ENCODE data around the gene MLLT6.
A peak's percentile ranks its signal among the peaks of the same experiment; 100 is the strongest.

The MLLT6 gene

GRCh38 chr17:38743556-38744171 is 38.6 kb downstream of the MLLT6 start:
- DNase-seq (ENCODE audit: low spot score), result no peak

- no peak for DNase-seq (ENCODE audit: low spot score)
Measured at GRCh38 chr17:38745545-38745944, 40.5 kb downstream of the MLLT6 start.

DNA sequence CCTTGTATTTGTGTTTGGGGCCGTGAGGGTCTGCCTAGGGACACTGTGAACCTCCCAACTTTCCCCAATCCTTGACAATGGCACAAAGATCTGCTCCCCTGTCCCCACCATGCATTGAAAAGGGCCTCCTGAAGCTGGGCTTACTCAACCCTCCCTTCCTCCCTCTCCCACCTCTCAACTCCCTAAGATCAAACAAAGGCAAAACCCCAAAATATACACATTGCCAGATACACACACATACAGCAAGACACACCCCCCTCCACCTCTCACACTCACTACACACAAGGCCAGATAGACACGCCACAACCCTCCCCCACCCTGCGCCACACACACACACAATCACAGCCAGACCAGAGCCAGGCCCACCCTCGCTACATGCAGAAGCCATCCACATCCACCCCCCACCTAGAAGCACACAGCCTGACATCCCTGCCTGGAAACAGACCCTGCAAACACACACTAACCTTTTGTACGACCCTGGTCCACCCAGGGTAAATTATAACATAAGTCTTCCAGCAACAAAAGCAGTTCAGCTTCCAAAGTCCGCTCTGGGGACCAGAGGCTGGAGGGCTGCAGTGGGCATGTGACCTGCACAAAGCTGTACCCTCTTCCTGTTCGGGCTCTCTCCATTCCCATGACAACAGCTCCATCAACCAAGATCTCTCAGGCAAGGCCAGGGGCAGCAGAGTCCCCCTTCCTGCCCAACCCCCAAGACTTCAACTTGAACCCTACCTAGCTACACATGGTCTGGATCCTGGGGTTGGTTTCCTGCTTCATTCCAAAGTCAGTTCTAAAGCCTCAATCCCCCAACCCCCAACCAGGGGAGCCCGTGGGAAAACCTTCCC is 41.2 kb downstream of the MLLT6 start:
- no peak for DNase-seq (ENCODE audit: low spot score)

DNA sequence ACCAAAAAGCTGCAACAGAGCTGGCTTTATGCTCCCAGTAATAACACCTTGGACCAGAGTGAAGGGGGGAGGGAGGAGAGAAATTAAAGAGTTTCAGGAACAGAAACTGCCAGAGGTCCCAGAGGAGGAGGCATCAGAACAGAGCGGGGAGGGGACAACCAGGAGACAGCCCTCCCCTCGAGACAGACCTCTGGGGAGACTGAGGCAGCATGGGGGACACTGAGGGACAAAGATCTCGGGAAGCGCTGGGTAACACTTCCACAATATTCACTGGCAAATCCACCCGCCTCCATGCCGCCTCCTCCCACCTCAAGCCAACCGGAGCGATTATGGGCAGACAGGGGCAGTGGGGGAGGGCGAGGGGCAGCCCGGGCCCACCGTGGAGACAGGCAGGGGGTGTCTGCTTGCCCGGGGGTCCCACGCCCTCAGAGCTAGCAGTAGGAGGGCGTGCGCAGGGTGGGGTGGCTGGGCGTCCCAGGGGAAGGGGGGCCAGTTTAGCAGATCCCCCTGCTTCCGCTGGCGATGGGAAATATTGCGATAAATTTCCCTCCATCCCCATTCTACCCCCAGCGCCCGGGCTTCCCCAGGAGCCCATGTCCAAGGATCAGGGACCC is 41.9 kb downstream of the MLLT6 start:
- no peak for DNase-seq (ENCODE audit: low spot score)

GRCh38 chr17:38747463-38748148 is 42.5 kb downstream of the MLLT6 start:
- DNase-seq (ENCODE audit: low spot score), result peak; percentile 51

DNA sequence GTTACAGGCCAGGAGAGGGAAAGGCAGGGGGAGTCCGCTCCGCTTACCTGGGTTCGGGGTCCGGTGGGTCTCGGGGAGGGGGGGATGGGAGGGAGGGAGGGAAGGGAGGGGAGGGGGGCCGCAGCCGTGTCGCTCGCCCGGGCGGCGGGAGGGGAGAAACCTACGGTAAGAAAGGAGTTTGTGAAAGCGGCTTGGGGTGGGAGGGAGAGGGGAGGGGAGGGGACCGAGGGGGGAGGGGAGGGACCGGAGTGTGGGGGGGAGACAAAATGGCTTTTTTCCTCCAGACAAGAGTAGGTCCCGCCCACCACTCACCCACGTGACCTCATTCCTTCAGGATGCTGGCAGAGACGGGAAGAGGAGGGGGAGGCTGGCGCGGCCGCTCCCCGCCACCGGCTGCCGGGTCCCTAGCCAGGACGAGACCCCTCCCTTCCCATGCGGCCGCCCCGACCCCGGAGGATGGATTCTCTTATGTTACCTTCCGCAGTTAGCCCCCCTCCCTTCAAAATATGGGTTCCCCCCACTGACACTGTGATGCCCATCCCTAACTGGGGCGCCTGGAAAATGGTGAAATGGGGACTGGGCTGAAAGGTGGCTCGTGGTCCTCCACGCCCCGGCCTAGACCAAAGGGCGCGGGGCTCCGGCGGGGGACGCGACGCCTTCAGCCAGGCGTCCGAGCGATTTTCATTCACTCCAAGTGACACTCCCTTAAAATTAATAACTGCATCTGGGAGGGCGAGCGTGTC is 43.2 kb downstream of the MLLT6 start, which contains the start of gene PCGF2:
PCGF2 (minus strand) TSS at position 188 of the 743 bp plus-strand sequence. CDS start 7,934 bp downstream, outside the sequence.
- DNase-seq (ENCODE audit: low spot score), result peak; percentile 85

- no peak for DNase-seq (ENCODE audit: low spot score)
Measured at GRCh38 chr17:38748892-38749222, 43.8 kb downstream of the MLLT6 start.

DNA sequence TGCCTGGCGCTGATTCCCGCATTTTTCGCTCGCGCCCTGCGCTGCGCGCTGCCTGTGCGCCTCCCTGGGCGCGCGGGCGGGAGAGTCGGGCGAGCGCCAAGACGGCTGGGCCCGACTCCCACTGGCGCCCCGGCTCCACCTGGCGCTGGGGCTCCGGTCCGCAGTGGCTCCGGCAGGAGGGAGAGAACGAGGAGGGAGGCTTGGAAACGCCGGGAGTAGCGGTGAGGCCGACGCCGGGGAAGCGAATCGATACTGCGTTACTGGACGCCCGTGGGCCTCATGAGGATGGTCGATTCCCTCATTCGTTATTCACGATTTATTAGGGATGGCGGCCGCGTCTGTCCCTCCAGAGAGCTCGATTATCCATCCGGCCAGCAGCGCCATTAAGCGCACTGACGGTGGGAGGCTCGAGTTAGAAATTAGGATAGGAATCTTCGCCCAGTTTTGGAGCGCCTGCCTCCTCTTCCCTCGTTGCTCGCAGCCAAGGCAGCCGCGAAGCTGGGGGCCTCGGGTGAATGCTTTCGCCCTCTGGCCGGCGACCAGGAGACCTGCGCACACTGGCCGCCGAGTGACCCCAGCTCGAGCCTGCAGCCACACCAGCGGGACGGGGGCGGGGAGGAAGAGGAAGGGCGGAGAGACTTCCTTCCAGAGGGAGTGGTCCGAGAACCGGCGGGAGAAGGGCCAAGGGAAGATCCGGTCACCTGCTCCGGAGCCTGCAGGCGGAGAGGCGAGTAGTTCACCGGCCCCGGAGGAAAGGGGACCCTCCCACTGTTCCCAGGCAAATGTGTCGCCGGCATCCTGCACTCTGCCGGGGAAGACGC is 44.4 kb downstream of the MLLT6 start:
- peak; percentile 53 for DNase-seq (ENCODE audit: low spot score)

DNA sequence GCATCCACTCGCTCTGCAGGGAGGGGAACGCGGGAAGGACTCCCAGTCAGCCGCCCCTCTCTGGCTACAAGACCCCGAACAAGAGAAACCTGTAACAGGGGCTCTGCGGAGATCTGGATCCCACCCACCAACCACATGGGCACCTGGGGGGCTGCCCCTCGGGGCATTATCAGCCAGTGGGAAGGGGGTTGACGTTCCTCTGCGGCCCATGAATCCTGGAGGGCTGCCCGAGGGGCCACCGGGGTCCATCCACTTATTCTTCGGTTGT is 44.9 kb downstream of the MLLT6 start:
- no peak for DNase-seq (ENCODE audit: low spot score)

DNA sequence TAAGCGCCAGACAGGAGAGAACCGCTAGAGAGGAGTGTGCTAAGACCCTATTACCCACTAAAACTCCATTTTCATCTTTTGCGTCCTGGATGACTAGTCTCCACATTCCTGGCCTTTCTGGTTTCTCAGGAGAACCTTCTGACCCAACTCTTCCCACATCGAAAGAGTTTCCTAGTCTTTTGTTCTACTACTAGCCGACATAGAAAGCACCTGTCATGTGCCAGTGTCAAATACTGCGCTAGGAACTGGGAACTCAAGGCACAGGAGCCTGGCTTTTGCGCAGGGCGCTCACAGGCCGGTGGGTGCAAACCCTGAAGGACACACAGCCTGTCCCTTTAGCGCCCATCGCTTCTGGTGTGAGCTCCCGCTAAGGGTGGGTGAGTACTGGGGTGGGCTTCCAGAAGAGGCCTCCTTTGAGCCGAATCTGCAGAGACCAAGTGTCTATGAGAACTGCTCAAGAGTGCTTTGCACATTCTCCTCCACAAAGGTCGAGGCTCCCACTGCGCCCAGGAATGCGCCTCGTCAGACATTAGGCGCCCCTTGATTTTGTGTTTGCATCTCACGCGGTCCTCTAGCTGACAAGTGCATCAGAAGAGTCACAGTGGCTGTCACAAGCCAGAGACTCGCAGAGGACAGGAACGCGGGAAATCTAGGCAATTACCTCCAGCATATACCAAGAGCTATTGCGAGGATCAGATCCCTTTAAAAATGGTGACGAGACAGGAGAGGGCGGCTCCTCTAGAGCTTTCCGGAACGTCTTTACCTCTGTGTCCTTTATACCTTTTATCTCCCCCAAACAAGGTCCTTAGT is 45.4 kb downstream of the MLLT6 start:
- DNase-seq (ENCODE audit: low spot score), result no peak

- DNase-seq (ENCODE audit: low spot score), result no peak
Measured at GRCh38 chr17:38751144-38751807, 46.2 kb downstream of the MLLT6 start.

- DNase-seq (ENCODE audit: low spot score), result peak; percentile 82
Measured at GRCh38 chr17:38751808-38752307, 46.8 kb downstream of the MLLT6 start.

- DNase-seq (ENCODE audit: low spot score), result peak; percentile 95
Measured at GRCh38 chr17:38752308-38753070, 47.4 kb downstream of the MLLT6 start, which contains the start of gene PSMB3. TSS of gene PSMB3 (plus strand) at chr17:38752741. CDS start at chr17:38752827, 86 bp downstream.

DNA sequence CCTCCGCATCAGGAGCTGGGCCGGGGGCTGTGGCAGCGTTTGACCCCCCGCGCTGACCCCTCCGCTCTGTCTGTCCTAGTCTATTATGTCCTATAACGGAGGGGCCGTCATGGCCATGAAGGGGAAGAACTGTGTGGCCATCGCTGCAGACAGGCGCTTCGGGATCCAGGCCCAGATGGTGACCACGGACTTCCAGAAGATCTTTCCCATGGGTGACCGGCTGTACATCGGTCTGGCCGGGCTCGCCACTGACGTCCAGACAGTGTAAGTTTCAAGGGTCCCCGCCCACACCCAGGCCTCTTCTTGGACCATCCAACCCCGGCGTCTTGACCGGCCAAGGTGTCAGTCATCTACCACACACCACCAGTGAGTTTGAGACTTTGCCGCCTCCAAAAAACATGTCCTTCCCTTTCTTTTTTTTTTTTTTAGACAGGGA is 48.0 kb downstream of the MLLT6 start:
- DNase-seq (ENCODE audit: low spot score), result no peak

DNA sequence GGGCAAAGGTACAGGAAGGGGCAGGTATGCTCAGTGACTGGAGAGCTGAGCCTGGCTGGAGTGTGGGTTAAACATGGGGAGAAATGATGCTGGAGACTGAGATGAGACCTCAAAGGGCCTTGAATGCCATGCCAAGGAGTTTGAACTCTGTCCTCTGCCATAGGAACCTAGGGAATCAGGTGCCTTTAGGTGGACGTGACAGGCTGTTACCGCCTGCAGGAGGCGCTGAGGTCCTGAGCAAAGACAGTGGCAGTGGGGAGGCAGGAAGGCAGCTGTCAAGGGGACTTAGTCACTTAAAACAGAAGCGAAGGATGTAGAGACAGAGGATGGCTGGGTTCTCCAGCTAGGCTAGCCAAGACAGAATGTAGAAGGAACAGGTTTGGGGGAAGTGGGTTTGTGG is 56.5 kb downstream of the MLLT6 start:
- DNase-seq (ENCODE audit: low spot score), result no peak

GRCh38 chr17:38762231-38762630 is 57.2 kb downstream of the MLLT6 start:
- DNase-seq (ENCODE audit: low spot score), result no peak

- DNase-seq (ENCODE audit: low spot score), result no peak
Measured at GRCh38 chr17:38766341-38766740, 61.3 kb downstream of the MLLT6 start.

- DNase-seq (ENCODE audit: low spot score), result no peak
Measured at GRCh38 chr17:38768417-38768816, 63.3 kb downstream of the MLLT6 start.

DNA sequence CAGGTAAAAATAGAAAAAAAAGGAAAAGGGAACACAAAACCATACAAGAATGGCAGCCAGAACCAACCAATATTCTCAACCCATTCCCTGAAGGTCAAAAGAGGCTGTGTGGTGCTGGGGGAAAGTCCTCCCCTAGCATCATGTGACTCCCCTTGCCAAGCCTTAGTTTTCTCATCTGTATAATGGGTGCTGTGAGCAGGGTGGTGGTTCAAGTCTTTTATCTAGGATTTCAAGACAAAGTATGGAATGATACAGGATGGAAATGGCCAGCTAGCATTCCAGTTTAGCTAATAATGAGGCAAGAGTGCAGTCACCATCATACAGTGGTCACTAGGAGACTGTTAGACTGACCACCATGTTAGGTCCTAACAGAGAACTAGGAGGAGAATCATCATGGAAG is 68.2 kb downstream of the MLLT6 start:
- DNase-seq (ENCODE audit: low spot score), result no peak
